ENCODE results near the gene DVL2.
"Not testable (repeated sequence)": the region's sequence is repeated elsewhere in the genome, so short reads cannot be mapped to it uniquely, and the experiment has no call there.

The DVL2 gene

DNA sequence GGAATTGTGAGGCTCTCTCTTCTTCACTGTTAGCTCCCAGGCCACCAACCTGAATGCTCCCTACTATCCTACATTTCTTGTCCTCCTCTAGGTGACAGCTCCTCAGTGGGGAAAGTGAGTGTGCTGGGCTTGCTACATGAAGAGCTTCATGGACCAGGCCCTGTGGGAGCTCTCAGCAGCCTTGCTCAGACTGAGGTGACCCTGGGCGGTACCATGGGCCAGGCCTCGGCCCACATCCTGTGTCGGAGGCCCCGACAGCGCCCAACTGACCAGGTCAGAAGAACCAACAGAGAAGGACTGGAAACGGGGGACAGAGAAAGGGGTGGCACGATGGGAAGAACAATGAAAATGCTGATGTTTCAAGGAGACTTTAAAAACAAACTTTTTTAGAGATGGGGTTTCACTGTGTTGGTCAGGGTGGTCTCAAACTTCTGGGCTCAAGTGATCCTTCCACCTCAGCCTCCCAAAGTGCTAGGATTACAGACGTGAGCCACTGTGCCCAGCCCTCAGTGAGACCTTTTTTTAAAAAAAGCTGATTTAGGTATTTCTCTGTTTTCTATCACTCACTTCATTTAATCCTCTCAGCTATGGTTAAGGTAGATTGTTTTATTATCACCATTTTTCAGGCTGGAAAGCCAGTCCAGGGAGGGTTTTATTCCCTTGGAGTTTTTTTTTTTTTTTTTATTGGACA is 22.6 kb upstream of the DVL2 start:
- FAIRE-seq (no peak), DNase-seq (ENCODE audit: insufficient read length, low spot score) (no peak)

DNA sequence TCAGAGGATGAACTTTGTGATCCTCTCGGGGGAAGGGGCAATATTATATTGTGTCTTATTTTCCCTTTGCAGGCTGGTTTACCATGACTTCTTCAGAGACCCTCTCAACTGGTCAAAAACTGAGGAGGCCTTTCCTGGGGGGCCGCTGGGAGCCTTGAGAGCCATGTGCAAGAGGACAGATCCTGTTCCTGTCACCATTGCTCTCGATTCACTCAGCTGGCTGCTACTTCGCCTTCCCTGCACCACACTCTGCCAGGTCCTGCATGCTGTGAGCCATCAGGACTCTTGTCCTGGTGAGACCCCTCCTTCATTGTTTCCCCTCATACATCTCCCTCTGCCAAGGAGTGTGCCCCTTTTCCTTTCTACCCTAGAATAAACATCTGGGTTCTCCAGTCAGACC is 20.2 kb upstream of the DVL2 start:
- FAIRE-seq (no peak), DNase-seq (ENCODE audit: insufficient read length, low spot score) (no peak)

DNA sequence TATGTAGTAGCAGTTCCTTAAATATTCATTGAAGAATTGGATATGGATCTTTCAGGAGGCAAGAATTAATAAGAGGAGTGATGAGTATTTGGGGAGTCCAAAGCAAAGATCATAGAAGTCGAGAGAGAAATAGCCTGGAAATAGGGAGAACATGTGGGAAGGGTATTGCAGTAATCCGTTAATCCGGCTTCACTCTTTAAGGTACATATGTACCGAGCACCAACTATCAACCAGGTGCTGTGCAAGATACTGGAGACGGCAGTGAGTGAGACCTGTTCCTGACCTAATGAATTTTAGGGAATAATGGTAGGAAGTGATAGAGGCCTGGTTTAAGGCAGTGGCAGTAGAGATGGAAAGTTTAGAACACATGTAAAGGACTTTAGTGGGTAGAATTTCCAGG is 18.8 kb upstream of the DVL2 start:
- no peak for DNase-seq (ENCODE audit: insufficient read length, low spot score)
- no peak for FAIRE-seq

DNA sequence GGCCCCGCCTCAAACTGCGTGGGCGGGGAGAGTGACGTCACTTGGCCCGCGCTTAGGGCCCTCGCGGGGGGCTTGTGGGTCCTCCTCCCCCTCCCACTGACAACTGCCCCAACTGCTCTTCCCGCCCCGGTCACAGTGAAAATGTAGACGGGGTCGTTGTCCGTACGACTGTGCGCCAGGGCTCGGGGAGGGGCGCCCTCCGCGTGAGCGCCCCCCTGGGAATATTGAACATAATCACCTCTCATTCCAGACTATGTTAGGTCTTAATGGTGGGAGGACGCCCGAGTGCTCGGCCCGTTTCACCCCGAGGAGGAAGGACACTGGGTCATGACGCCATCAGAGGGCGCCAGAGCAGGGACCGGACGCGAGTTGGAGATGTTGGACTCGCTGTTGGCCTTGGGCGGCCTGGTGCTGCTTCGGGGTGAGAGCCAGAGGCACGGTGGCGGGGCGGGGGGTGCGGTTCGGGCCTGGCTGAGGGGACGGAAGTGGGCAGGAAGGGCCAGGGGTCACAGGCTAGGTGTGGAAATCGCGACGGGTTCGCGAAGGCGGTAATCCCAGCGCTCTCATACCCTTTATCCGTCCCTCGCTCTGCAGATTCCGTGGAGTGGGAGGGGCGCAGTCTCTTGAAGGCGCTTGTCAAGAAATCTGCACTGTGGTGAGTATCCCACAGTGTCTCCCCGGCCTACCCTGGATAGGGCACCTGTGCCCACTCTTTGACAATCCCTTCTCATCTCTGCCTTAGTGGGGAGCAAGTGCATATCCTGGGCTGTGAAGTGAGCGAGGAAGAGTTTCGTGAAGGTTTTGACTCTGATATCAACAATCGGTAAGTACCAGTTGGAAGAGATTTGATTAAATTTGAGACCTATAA is 18.1 kb upstream of the DVL2 start, which contains the start of gene ELP5:
Gene ELP5, plus strand, starts transcription at position 40 of the 868 bp plus-strand sequence. Its CDS starts 336 bp downstream, at position 376.
- DNase-seq (ENCODE audit: insufficient read length, low spot score) (peak; percentile 97), FAIRE-seq (no peak)

DNA sequence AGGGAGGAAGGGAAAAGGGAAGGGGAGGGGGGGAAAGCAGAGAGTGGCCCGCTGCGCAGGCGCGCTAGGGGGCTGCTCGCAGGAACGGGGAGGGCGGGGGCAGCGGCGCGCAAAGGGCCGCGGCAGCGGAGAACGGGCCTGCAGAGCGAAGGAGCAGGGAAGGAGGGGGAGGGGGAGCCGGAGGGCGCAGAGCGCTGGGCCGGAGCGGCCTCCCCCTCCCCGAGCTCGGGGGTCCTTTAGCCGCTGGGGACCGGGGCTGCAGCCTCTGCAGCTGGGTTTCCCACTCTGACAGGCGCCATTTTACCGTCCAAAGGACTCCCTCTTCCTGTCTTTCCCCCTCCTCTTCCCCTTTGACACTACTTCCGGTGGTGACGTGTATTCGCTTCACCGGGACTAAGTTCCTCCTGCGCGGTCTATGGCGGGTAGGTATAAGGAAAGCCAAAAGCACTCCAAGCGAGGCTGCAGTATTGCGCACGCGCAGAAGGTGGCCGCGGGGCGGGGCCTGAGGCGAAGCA is 17.4 kb upstream of the DVL2 start, which contains the start of gene CTDNEP1:
Gene CTDNEP1, minus strand, starts transcription at position 74 of the 515 bp plus-strand sequence. CDS start 438 bp downstream, outside the sequence.
- DNase-seq (ENCODE audit: insufficient read length, low spot score), result peak; percentile 99
- FAIRE-seq, result peak; percentile 99

DNA sequence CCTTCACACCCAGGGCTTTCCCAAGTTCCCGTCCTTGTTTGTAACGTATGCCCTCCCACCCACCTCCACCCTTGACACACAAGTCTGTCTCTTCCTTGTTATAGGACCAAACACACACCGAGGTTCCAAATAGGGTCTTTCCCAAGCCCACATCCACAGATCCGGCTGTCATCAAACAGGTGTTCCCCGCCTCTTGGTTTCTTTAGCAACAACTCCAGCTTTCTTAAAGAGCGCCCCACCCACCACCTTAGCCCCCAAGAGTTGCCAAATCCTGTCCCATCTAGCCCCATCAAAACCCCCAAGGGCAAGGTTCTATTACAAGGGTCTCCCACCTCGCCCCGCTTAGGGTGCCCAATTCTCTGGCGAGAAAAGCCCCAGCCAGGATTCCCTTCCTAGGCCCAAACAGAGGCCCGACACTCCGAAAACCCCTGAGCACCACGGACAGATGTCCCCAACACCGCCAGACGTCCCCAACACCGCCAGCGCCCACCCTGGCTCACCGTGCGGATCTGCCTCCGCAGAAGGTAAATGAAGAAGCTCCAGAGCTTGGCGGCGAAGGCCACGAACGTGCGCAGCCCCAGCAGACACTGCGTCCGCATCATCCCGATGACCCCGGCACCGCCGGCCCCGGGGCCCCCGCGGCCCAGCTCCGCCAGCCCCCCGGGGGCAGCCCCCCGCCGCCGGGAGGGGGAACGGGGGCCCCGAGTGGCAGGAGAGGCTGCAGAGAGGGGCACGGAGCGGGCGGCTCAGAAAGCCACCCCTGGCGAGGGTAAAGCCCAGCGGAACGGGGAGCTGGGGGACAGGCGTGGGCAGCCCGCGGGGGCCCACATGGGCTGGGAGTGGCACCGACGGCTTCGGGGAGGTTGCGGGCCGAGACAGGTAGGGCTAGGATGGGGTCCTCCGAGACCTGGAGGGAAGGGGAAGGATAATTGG is 16.6 kb upstream of the DVL2 start:
- DNase-seq (ENCODE audit: insufficient read length, low spot score), result no peak
- no peak for FAIRE-seq

DNA sequence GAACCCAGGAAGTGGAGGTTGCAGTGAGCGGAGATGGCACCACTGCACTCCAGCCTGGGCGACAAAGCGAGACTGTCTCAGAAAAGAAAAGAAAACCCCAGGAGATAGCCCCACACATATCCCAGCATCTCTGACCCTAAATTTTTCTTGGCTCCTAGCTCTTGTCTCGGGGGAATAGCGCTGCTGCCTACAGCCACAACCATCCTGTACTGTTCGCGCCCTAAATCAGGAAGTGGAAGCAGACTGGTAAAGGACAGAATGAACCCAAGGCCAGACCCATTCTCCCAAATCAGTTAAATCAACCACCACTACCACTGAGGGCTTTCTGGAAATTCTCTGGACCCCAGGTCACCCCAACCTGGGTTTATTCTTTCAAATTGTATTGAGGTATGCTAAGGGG is 15.5 kb upstream of the DVL2 start:
- DNase-seq (ENCODE audit: insufficient read length, low spot score), result no peak
- no peak for FAIRE-seq

DNA sequence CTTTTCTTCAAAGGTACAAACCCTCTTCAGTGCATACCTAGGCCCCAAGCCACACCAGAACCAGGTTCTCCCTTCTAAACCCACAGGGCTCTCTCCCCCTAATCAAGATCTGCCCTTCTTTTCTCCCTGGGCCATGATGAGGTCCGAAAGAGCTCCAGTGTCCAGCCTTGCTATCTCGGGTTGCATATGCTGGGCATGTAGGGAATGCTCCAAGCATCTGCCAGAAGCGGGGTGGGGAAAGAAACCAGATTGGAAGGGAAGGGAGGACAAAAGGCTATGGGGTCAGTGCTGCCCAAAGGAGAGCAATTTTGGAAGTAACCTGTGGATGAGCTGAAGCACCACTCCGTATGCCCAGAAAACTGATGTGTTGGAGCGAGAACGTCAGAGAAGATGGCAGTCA is 14.9 kb upstream of the DVL2 start:
- DNase-seq (ENCODE audit: insufficient read length, low spot score), result no peak
- FAIRE-seq, result no peak

DNA sequence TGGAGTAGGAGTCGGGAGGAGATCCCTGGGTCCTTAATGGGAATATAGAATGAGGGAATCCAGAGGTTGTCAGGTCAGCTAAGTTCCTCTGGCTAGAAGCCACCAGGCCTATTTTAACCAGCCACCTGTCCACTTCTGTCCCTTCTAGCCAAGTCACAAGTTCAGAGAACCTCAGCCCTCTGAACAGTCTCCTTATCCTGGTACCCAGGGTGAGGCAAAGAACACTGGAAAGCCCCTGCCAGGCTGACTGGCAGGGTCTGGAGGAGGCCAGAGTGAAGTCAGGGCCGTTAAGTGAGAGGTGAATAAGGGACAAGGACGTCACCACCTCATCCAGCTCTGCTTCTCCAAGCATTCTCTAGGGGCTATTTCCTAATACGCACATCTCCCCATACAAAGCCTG is 14.5 kb upstream of the DVL2 start:
- FAIRE-seq, result no peak
- no peak for DNase-seq (ENCODE audit: insufficient read length, low spot score)

DNA sequence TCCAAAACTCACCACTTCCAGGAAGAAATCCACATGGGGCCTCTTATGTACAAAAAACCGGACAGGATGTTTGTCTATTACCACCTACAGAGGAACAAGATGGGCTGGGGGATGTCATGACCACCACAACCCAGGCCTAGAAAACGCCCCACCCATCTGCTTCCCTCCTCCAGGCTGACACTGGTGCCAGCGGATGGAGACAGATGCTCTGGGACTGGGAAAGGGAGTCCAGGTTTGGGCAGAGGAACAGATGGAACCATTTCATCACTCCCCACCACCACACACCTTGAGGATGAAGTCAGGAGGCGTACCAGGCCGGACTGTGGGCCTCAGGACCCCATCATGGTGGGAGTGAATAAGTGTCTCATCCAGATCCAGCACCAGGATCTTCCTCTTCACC is 12.5 kb upstream of the DVL2 start:
- DNase-seq (ENCODE audit: insufficient read length, low spot score), result no peak
- FAIRE-seq, result no peak

DNA sequence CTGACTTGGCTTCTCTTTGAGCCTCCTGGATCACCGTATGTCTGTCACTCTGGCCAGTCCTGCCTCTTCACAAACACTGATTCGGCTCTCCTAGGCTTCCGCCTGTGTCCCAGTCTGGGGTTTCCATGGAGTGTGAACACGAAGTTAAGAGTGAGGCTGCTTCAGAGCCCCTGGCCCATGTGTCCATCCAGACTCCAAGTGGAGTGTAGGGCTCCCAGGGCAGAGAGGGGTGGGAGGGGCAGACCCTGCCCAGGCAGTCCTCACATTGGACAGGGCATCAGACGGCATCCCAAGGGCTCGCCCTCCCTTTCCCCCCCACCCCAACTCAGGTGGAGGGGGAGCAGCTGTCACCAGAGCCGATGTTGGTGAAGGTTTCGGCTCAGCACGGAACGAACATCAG is 9.5 kb upstream of the DVL2 start:
- DNase-seq (ENCODE audit: insufficient read length, low spot score); FAIRE-seq: not testable (repeated sequence)

DNA sequence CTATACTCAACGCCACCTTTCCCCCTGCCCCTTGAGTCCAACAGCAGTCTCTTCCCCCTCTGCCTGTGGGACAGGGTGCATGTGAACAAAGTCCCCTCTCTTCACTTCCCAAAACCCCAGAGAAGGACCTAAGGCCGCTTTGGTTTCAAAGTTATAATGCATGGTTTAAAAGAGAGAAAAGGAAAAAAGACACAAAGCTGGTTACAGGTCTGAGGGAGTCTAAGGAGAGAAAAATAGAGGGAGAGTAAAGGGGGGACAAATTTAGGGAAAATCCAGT is 9.1 kb upstream of the DVL2 start:
- FAIRE-seq, result no peak

DNA sequence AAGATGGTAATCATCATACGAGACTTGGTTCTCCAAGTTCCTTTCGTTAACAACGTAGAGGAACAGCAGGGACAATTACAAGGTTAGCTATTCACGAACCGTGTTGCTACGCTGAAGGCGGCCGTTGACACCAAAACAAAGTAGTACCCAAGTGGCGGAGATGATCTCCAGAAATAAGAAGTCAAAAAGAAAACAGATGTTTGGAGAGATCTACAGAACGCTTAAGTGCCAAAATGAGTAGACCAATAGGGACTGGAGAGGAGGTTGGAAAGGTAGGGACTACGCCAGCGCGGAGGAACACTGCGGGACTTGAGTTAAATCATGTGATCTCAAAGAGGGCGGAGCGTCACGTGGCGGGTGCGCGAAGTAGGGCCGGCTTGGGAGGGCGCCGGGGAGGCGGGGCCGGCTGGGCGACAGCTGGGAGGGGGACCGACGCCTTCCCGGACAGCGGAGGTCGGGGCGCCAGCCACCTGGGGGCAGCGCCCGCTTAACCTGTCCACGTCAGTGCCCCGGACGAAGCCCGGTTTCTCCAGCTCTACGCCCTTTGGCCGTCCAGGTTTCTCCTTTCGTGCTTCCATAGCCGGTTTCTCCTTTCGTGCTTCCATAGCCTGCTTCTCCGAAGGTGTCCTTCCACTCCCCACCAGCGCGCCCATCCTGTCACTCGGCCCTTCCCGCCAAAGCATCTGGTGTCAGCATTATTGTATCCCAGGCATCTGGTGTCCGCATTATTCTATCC is 8.6 kb upstream of the DVL2 start:
- no peak for FAIRE-seq
- DNase-seq (ENCODE audit: insufficient read length, low spot score), result peak; percentile 90

More for the DNA sequence above, 9.1 kb upstream of the DVL2 start:
- DNase-seq (ENCODE audit: insufficient read length, low spot score), result no peak

DNA sequence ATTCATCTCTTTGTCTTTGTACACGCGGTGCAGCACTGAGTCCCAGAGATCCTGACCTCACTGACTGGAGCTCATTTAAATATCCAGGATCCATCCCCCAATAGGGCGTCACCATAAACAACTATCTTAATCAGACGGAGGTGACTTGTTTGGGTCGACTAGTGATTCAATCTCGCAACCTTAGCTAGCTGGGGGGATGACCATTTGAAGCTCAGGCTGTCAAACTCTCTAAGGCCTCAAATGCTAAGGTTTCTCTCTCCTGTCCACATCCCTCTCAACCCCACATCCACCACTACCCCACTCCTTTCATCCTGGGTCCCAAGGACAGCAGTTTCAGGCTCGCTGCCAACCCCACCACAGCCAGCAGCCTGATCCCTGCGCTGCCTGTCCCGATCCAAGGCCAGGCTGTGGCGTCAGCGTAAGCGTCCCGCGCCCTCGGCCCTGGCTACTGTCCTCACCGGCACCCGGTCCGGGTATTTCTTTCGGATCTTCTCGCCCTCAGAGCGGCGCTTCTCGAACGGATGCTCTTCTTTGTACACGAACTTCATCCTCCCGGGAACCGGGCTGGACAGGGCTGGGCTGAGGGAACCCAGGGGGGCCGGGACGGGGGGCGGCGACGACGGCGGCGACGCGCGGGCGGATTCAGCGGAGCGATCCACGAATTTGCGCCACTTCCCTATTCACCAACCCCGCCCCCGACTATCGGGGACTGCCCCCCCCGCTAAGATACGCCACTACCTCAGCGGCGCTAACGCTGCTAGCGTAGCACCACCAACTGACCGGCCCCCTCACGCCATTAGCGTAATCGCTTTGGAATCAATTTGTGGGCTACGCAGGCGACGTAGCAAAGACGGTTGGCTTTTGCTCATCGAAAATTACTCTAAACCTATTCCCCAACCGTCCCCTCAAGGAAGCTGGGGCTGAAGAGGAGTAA is 7.7 kb upstream of the DVL2 start, which contains the start of gene GABARAP:
Gene GABARAP, minus strand, starts transcription at position 667 of the 934 bp plus-strand sequence. Its CDS starts 119 bp downstream, at position 548.
- FAIRE-seq (peak; percentile 98), DNase-seq (ENCODE audit: insufficient read length, low spot score) (no peak)

DNA sequence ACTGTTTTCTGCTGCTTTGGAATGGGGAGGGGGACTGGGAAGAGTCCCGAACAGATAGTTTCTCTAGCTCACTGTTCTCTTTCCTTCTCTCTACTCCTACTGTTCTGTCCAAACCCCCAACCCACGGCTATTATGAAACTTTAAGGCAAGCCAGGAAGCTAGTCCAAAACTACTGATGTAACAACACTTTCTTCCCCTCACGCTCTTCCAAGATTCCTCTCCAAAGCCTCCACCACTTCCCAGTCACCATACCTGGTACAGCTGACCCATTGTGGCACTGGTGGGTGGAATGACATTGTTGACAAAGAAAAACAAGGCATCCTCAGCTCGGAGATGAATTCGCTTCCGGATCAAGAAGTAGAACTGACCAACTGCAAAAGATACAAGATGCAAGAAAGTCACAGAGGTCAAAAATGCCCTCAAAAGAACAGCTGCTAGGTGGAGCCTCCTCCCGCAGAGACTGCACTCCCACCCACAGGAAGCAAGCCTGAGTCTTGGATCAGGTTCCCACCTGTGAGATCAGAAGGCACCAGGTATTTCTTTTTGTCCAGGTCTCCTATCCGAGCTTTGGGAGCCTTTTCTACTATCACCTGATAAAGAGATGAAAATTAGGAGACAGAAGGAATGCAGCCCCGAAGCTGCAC is 6.9 kb upstream of the DVL2 start:
- peak; percentile 9 for FAIRE-seq
- DNase-seq (ENCODE audit: insufficient read length, low spot score), result no peak

DNA sequence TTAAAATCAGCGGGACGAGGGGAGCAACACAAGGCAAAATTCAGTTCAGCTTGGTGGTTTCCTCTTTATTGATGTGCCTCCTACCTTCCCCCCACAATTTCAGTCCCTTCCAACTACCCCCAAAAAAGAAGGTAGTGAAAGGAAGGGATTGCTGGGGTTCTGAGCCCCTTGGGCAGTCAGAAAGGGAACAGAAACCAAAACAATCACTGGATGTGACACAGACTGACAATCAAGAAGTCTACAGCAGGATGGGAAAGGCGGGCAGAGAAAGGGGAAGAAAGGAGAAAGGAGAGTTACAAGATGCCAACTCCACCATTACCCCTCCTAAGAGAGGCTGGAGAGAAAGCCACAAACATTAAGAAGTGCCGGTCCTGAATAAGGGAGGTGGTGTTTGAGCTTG is 6.1 kb upstream of the DVL2 start:
- FAIRE-seq, result no peak
- DNase-seq (ENCODE audit: insufficient read length, low spot score), result no peak

DNA sequence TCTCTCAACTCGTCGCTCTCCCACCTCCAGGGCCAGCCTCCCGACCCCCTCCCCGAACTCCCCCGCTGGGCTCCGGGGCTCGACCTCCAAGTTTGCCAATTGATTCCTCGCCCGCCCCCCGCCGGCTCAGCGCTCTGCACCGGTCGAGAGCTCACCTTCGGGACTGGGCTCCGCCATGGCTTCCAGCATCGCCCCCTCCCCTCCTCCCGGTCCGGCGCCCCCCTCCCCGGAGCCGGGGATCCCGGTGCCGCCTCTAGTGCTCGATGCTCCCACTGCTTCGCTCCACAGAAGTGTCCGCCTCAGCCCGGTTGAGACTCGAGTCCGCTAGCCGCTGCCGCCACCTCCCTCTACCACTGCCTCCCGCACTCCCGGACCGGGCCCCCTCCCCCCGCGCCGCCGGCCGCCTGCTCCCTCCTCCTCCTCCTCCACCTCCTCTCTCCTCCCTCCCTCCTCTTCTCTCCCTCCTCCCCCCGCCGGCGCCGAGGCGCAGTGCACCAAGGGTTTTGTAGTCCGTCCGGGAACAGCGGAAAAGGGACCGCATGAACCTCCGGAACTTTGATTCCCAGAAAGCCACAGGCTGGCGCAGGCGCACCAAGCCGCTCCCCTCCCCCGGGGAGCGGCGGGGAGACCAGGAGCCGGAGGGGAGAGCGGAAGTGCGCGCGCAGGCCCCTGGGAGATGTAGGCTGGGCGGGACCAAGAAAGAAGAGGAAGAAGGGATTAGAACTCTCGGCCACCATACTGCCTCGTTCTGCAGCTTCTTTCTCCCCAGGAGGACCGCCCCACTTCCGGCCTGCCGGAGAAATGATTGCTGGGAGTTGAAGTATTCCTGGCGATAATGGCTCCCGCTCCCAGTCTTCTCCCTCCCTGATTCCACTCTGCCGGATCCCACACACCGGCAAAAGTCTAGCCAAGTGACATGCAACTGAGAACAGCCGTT is 5.0 kb upstream of the DVL2 start, which contains the start of gene PHF23:
Gene PHF23, minus strand, starts transcription at position 367 of the 937 bp plus-strand sequence. Its CDS starts 178 bp downstream, at position 189.
- FAIRE-seq (peak; percentile 96), DNase-seq (ENCODE audit: insufficient read length, low spot score) (peak; percentile 98)
